ENCODE data around the gene RCCD1. TPM values are rescaled to one million over a fixed set of nuclear protein-coding genes. Genes with fewer than 3 reads are reported as not detected.

The RCCD1 gene
- total RNA-seq, 1 experiment from 2014 or later = 26.1 TPM

DNA sequence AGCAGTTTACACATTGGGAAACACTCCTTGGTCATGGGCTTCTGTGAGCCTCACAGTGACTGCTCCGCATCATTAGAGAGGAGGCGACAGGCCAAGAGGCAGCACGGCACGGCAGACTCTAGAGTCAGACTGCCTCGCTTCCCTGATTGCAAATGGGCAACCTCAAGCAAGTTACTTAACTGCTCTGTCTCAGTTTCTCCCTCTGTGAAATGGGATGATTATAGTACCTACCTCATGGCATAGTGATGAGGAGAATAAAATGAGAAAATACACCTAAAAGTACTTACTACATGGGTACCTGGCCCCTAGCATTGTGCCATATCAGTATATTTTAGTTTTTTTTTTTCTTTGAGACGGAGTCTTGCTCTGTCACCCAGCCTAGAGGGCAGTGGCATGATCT is 4.0 kb upstream of the RCCD1 start:
- Histone ChIP-seq H3K36me3 (ENCODE audit: control insufficient read depth, insufficient read depth, low read length) (peaks cover 1% of the 10 kb centered on the region), H3K4me3 (ENCODE audit: low read depth, low read length) (no peak overlapping the region), H3K9me3 (no peaks in the 10 kb centered on the region), H3K27me3 (replicated peaks; ENCODE audit: control insufficient read depth, insufficient read depth, low read length) (no peaks in the 10 kb centered on the region), H3K4me1 (no peaks in the 10 kb centered on the region)
- CTCF ChIA-PET = no interaction called here
- TF ChIP-seq, protein P1, sequence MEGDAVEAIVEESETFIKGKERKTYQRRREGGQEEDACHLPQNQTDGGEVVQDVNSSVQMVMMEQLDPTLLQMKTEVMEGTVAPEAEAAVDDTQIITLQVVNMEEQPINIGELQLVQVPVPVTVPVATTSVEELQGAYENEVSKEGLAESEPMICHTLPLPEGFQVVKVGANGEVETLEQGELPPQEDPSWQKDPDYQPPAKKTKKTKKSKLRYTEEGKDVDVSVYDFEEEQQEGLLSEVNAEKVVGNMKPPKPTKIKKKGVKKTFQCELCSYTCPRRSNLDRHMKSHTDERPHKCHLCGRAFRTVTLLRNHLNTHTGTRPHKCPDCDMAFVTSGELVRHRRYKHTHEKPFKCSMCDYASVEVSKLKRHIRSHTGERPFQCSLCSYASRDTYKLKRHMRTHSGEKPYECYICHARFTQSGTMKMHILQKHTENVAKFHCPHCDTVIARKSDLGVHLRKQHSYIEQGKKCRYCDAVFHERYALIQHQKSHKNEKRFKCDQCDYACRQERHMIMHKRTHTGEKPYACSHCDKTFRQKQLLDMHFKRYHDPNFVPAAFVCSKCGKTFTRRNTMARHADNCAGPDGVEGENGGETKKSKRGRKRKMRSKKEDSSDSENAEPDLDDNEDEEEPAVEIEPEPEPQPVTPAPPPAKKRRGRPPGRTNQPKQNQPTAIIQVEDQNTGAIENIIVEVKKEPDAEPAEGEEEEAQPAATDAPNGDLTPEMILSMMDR (IDR thresholded peaks at IDR 0.05; ENCODE audit: insufficient read depth in 1 of 2, low read depth in 1 of 2, low read length in 1 of 2, severe bottlenecking in 1 of 2, unreplicated experiment in 1 of 2) = no peak
- Mint-ChIP-seq H3K4me1 (ENCODE audit: low read depth, unreplicated experiment) (peaks cover 9% of the 10 kb centered on the region), H3K27ac (ENCODE audit: unreplicated experiment) (no peak overlapping the region), H3K36me3 (ENCODE audit: insufficient read depth, unreplicated experiment) (peaks cover 55% of the 10 kb centered on the region), H3K9me3 (ENCODE audit: unreplicated experiment) (no peaks in the 10 kb centered on the region), H3K4me3 (ENCODE audit: unreplicated experiment) (no peak overlapping the region), H3K27me3 (ENCODE audit: insufficient read depth, unreplicated experiment) (no peaks in the 10 kb centered on the region)
- DNase-seq = no peak
- intact Hi-C loops (cut with micrococcal nuclease; ENCODE audit: unreplicated experiment) = no loop called here
- POLR2A ChIA-PET = no interaction called here
- BruUV-seq (replicated peaks) = no TSS peak

- no peaks in the 10 kb centered on the region for H3K27me3 ChIP-seq (replicated peaks; ENCODE audit: control insufficient read depth, insufficient read depth, low read length)
- no peaks in the 10 kb centered on the region for H3K27me3 Mint-ChIP-seq (ENCODE audit: insufficient read depth, unreplicated experiment)
- peaks cover 4% of the 10 kb centered on the region for H3K4me1 ChIP-seq
- no peak overlapping the region for H3K4me3 ChIP-seq (ENCODE audit: low read depth, low read length)
- H3K4me3 Mint-ChIP-seq (ENCODE audit: unreplicated experiment) = peak overlapping the region; percentile 76
- ChIA-PET POLR2A (interaction anchor here (2.1 kb wide), 1 partner anchor 18 kb away, joined by 24 read pairs; the partner anchor contains the start of gene UNC45A), CTCF (no interaction called here)
- H3K4me1 Mint-ChIP-seq (ENCODE audit: low read depth, unreplicated experiment) = peaks cover 9% of the 10 kb centered on the region
- peaks cover 60% of the 10 kb centered on the region for H3K36me3 Mint-ChIP-seq (ENCODE audit: insufficient read depth, unreplicated experiment)
- peak overlapping the region; percentile 87 for H3K27ac Mint-ChIP-seq (ENCODE audit: unreplicated experiment)
- TF ChIP-seq, protein P1 (IDR thresholded peaks at IDR 0.05; ENCODE audit: insufficient read depth in 1 of 2, low read depth in 1 of 2, low read length in 1 of 2, severe bottlenecking in 1 of 2, unreplicated experiment in 1 of 2) = no peak
- BruUV-seq (replicated peaks) = no TSS peak
- no peaks in the 10 kb centered on the region for H3K9me3 ChIP-seq
- intact Hi-C loops (cut with micrococcal nuclease; ENCODE audit: unreplicated experiment) = no loop called here
- no peaks in the 10 kb centered on the region for H3K9me3 Mint-ChIP-seq (ENCODE audit: unreplicated experiment)
- DNase-seq = no peak
- H3K36me3 ChIP-seq (ENCODE audit: control insufficient read depth, insufficient read depth, low read length) = peaks cover 1% of the 10 kb centered on the region
Measured at GRCh38 chr15:90952901-90953677, 1.6 kb upstream of the RCCD1 start.

GRCh38 chr15:90953947-90954711 is 555 bp upstream of the RCCD1 start:
- Histone ChIP-seq H3K4me1 (peaks cover 4% of the 10 kb centered on the region), H3K9me3 (no peaks in the 10 kb centered on the region), H3K4me3 (ENCODE audit: low read depth, low read length) (peak overlapping the region; percentile 12; the same call in 1 of the 2 replicates), H3K27me3 (replicated peaks; ENCODE audit: control insufficient read depth, insufficient read depth, low read length) (no peaks in the 10 kb centered on the region), H3K36me3 (ENCODE audit: control insufficient read depth, insufficient read depth, low read length) (peaks cover 1% of the 10 kb centered on the region)
- TF ChIP-seq, protein P1 (IDR thresholded peaks at IDR 0.05; ENCODE audit: insufficient read depth in 1 of 2, low read depth in 1 of 2, low read length in 1 of 2, severe bottlenecking in 1 of 2, unreplicated experiment in 1 of 2) = no peak
- Mint-ChIP-seq H3K9me3 (ENCODE audit: unreplicated experiment) (no peaks in the 10 kb centered on the region), H3K27me3 (ENCODE audit: insufficient read depth, unreplicated experiment) (no peaks in the 10 kb centered on the region), H3K4me1 (ENCODE audit: low read depth, unreplicated experiment) (peaks cover 9% of the 10 kb centered on the region), H3K36me3 (ENCODE audit: insufficient read depth, unreplicated experiment) (peaks cover 54% of the 10 kb centered on the region), H3K27ac (ENCODE audit: unreplicated experiment) (peak overlapping the region; percentile 87), H3K4me3 (ENCODE audit: unreplicated experiment) (peak overlapping the region; percentile 76)
- POLR2A ChIA-PET = interaction anchor here (0.6 to 2.1 kb wide), 9 partner anchors 11 to 237 kb away, joined by 3 to 24 read pairs (median 5); partner anchors contain the start of genes BLM, HDDC3 and UNC45A
- BruUV-seq (replicated peaks) = TSS peak; percentile 75
- DNase-seq = no peak
- intact Hi-C loops (cut with micrococcal nuclease; ENCODE audit: unreplicated experiment) = loop anchor here (2.0 kb wide), 1 partner anchor 19 kb away; the partner anchor contains the start of gene UNC45A
- CTCF ChIA-PET = interaction anchor here (0.6 to 2.5 kb wide), 5 partner anchors 19 to 146 kb away, joined by 3 to 12 read pairs (median 7); partner anchors contain the start of genes HDDC3 and UNC45A

Data from Caco-2 (cell line).